H1 (cell line): ENCODE data around the gene TMEM92.

ENCODE experiments used
- CHD1 ChIP-seq: IDR thresholded peaks from 2 replicates; pipeline ENCODE4 v1.6.1; 2012; ENCODE audit warnings: low read depth, low read length, improper control_type of control experiment
- CREB1 ChIP-seq: IDR thresholded peaks from 2 replicates; pipeline ENCODE4 v1.6.1; 2012; ENCODE audit warnings: inconsistent platforms
- CTCF ChIP-seq, 3 experiments: IDR thresholded peaks; 1 replicate in 2 of 3; 2 replicates in 1 of 3; pipeline versions ENCODE4 v1.5.1 to v1.6.1; 2011; ENCODE audit warnings: low read length in 3 of 3, mild to moderate bottlenecking in 3 of 3, inconsistent platforms in 2 of 3, low read depth in 1 of 3, moderate library complexity in 1 of 3; ENCODE audit not compliant: insufficient read depth in 1 of 3; ENCODE audit errors: control extremely low read depth in 1 of 3
- EZH2 ChIP-seq: fragments of 200-600 bp; sonication (generic); IDR thresholded peaks from 2 replicates; pipeline ENCODE4 v1.7.1; 2012; ENCODE audit warnings: low read depth, mild to moderate bottlenecking, moderate library complexity, low read length, inconsistent platforms; ENCODE audit not compliant: severe bottlenecking
- FOSL1 ChIP-seq: IDR thresholded peaks from 2 replicates; pipeline ENCODE4 v1.6.1; 2011; ENCODE audit warnings: mild to moderate bottlenecking, low read depth, low read length, moderate library complexity; ENCODE audit not compliant: insufficient read depth
- GABPA ChIP-seq: IDR thresholded peaks from 2 replicates; pipeline ENCODE4 v1.6.1; 2011; ENCODE audit warnings: mild to moderate bottlenecking, low read length, moderate library complexity, borderline replicate concordance; ENCODE audit not compliant: insufficient read depth
- HDAC6 ChIP-seq: IDR thresholded peaks from one replicate; pipeline ENCODE4 v1.7.1; 2012; ENCODE audit warnings: low read depth, mild to moderate bottlenecking, inconsistent platforms, low read length, moderate library complexity
- JUND ChIP-seq: IDR thresholded peaks from 2 replicates; pipeline ENCODE4 v1.6.1; 2011; ENCODE audit warnings: mild to moderate bottlenecking, improper control_type of control experiment, low read length
- MAFK ChIP-seq: IDR thresholded peaks from 2 replicates; pipeline ENCODE4 v1.6.1; 2012; ENCODE audit warnings: low read depth, mild to moderate bottlenecking, improper control_type of control experiment, low read length
- MAX ChIP-seq: IDR thresholded peaks from 2 replicates; pipeline ENCODE4 v1.6.1; 2012; ENCODE audit warnings: inconsistent platforms
- POLR2A ChIP-seq, 2 experiments: IDR thresholded peaks; 1 replicate in 1 of 2; 2 replicates in 1 of 2; pipeline ENCODE4 v1.6.1; 2011; ENCODE audit warnings: low read depth in 2 of 2, low read length in 2 of 2, mild to moderate bottlenecking in 2 of 2; ENCODE audit errors: control extremely low read depth in 1 of 2
- TAF7 ChIP-seq: optimal IDR thresholded peaks from 2 replicates; pipeline ENCODE3; 2011; ENCODE audit warnings: low read depth, mild to moderate bottlenecking, inconsistent platforms, low read length, moderate library complexity, borderline replicate concordance
- YY1 ChIP-seq: IDR thresholded peaks from 2 replicates; pipeline ENCODE4 v1.6.1; 2011; ENCODE audit warnings: low read depth, mild to moderate bottlenecking, low read length
- ZNF274 ChIP-seq: IDR thresholded peaks from 2 replicates; pipeline ENCODE4 v1.7.0; 2012; ENCODE audit warnings: low read length, borderline replicate concordance; ENCODE audit errors: extremely low read depth

- TF ChIP-seq HDAC6 (no peak), EZH2 (no peak), CTCF (IDR thresholded peaks at IDR 0.05; ENCODE audit: control extremely low read depth in 1 of 3, insufficient read depth in 1 of 3, low read depth in 1 of 3, low read length in 3 of 3) (no peak), GABPA (no peak), ZNF274 (no peak), CHD1 (no peak), CREB1 (no peak), MAX (no peak), MAFK (no peak), YY1 (no peak), POLR2A (IDR thresholded peaks at IDR 0.05; ENCODE audit: control extremely low read depth in 1 of 2, low read depth in 2 of 2, low read length in 2 of 2) (no peak), FOSL1 (no peak), JUND (no peak), TAF7 (no peak)
These were observed 6.2 kb upstream of the TMEM92 start for GRCh38 chr17:50268026-50268425.
